Measurements from ENCODE around the gene CDH23.

Gene CDH23

GRCh38 chr10:71534568-71535194 lies 138.0 kb downstream of the CDH23 start:
- no peak overlapping the region for H2AFZ ChIP-seq (ENCODE audit: low read length)

GRCh38 chr10:71536332-71536731 lies 139.6 kb downstream of the CDH23 start:
- Histone ChIP-seq H3K9me2 (replicated peaks; ENCODE audit: low read depth, low read length) (no peaks in the 10 kb centered on the region), H3K9me3 (ENCODE audit: insufficient read depth, low read depth, low read length) (no peaks in the 10 kb centered on the region), H3K4me2 (ENCODE audit: low read depth, low read length, poor library complexity, severe bottlenecking) (no peak overlapping the region), H3K79me2 (ENCODE audit: insufficient read depth, low read length) (no peaks in the 10 kb centered on the region), H3K4me1 (ENCODE audit: insufficient read depth, low read length, poor library complexity, severe bottlenecking) (peaks cover 6% of the 10 kb centered on the region), H4K20me1 (ENCODE audit: insufficient read depth, low read length, poor library complexity, severe bottlenecking) (no peaks in the 10 kb centered on the region), H3K27me3 (ENCODE audit: insufficient read depth, low read length, poor library complexity, severe bottlenecking) (peaks cover 17% of the 10 kb centered on the region), H3K4me3 (ENCODE audit: low read length, poor library complexity, severe bottlenecking) (no peak overlapping the region), H3K9ac (ENCODE audit: low read depth, low read length, poor library complexity, severe bottlenecking) (no peak overlapping the region), H3F3A (ENCODE audit: low read depth) (no peaks in the 10 kb centered on the region), H2AFZ (ENCODE audit: low read length) (no peak overlapping the region), H3K36me3 (ENCODE audit: insufficient read depth, low read length) (no peaks in the 10 kb centered on the region)
- TF ChIP-seq EZH2phosphoT487 (IDR thresholded peaks at IDR 0.05; ENCODE audit: borderline replicate concordance): no peak
- TF ChIP-seq CTCF (conservative IDR thresholded peaks at IDR 0.05; ENCODE audit: low read length): no peak

More at GRCh38 chr10:71534568-71535194, 138.0 kb downstream of the CDH23 start:
- no peaks in the 10 kb centered on the region for H3K9me3 ChIP-seq (ENCODE audit: insufficient read depth, low read depth, low read length)
- no peaks in the 10 kb centered on the region for H3K36me3 ChIP-seq (ENCODE audit: insufficient read depth, low read length)
- no peaks in the 10 kb centered on the region for H3K79me2 ChIP-seq (ENCODE audit: insufficient read depth, low read length)
- TF ChIP-seq EZH2phosphoT487 (IDR thresholded peaks at IDR 0.05; ENCODE audit: borderline replicate concordance) (no peak), CTCF (conservative IDR thresholded peaks at IDR 0.05; ENCODE audit: low read length) (no peak)
- H3K9me2 ChIP-seq (replicated peaks; ENCODE audit: low read depth, low read length): no peaks in the 10 kb centered on the region
- H4K20me1 ChIP-seq (ENCODE audit: insufficient read depth, low read length, poor library complexity, severe bottlenecking): no peaks in the 10 kb centered on the region
- no peak overlapping the region for H3K4me3 ChIP-seq (ENCODE audit: low read length, poor library complexity, severe bottlenecking)
- peaks cover 6% of the 10 kb centered on the region for H3K4me1 ChIP-seq (ENCODE audit: insufficient read depth, low read length, poor library complexity, severe bottlenecking)
- H3F3A ChIP-seq (ENCODE audit: low read depth): no peaks in the 10 kb centered on the region
- H3K27me3 ChIP-seq (ENCODE audit: insufficient read depth, low read length, poor library complexity, severe bottlenecking): peaks cover 12% of the 10 kb centered on the region
- H3K4me2 ChIP-seq (ENCODE audit: low read depth, low read length, poor library complexity, severe bottlenecking): no peak overlapping the region
- no peak overlapping the region for H3K9ac ChIP-seq (ENCODE audit: low read depth, low read length, poor library complexity, severe bottlenecking)

GRCh38 chr10:71537125-71537524 lies 140.4 kb downstream of the CDH23 start:
- no peaks in the 10 kb centered on the region for H3K36me3 ChIP-seq (ENCODE audit: insufficient read depth, low read length)
- H2AFZ ChIP-seq (ENCODE audit: low read length): no peak overlapping the region
- no peaks in the 10 kb centered on the region for H3K9me3 ChIP-seq (ENCODE audit: insufficient read depth, low read depth, low read length)
- no peaks in the 10 kb centered on the region for H4K20me1 ChIP-seq (ENCODE audit: insufficient read depth, low read length, poor library complexity, severe bottlenecking)
- H3K4me2 ChIP-seq (ENCODE audit: low read depth, low read length, poor library complexity, severe bottlenecking): no peak overlapping the region
- no peaks in the 10 kb centered on the region for H3K79me2 ChIP-seq (ENCODE audit: insufficient read depth, low read length)
- TF ChIP-seq CTCF (conservative IDR thresholded peaks at IDR 0.05; ENCODE audit: low read length) (no peak), EZH2phosphoT487 (IDR thresholded peaks at IDR 0.05; ENCODE audit: borderline replicate concordance) (no peak)
- no peak overlapping the region for H3K4me3 ChIP-seq (ENCODE audit: low read length, poor library complexity, severe bottlenecking)
- peaks cover 17% of the 10 kb centered on the region for H3K27me3 ChIP-seq (ENCODE audit: insufficient read depth, low read length, poor library complexity, severe bottlenecking)
- no peaks in the 10 kb centered on the region for H3K9me2 ChIP-seq (replicated peaks; ENCODE audit: low read depth, low read length)
- no peaks in the 10 kb centered on the region for H3F3A ChIP-seq (ENCODE audit: low read depth)
- H3K9ac ChIP-seq (ENCODE audit: low read depth, low read length, poor library complexity, severe bottlenecking): no peak overlapping the region
- no peaks in the 10 kb centered on the region for H3K4me1 ChIP-seq (ENCODE audit: insufficient read depth, low read length, poor library complexity, severe bottlenecking)

All from Loucy (cell line).